GM19438 (cell line): Measurements from ENCODE around the gene CLDN7.

Source experiments
- ATAC-seq: cut with Tn5 transposase; IDR thresholded peaks from one replicate; pipeline ENCODE4 v1.9.1; 2021; ENCODE audit warnings: low read depth; ENCODE audit not compliant: unreplicated experiment

CLDN7 gene

DNA sequence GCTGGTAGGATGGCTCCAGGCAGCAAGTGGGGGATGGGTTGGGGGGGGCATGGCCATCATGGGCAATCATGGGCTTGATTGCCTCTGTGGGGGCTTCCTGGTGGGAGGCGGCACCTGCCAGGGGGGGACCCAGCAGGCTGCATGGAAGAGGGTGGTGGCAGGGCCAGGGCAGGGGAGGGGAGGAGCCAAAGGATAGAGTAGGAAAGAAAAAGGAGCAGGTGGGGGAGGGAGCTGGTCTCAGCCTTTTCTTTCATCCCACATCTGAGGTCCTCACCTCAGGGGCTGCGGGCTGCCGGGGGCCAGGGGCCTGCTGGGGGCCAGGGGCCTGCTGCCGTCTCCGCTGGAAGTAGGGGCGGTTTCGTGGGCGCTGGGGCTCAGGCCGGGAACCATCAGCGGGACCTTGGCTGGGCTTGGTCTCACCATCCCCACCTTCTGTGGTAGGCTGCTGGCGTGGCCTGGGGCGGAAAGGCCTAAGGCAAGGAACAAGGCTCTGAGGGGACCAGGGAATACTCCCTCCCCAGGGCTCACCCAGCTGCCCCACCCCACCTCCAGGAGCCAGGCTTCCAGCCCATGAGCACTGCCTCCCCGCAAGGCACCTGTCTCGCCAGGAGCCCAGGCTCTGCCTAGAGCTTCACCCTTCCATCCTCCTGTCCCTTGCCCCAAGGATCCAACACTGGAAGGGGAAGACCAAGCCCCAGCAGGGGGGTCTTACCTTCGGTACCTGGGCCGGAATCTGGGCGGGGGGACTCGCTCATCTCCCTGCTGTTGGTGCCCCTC is 27.2 kb upstream of the CLDN7 start:
- ATAC-seq = no peak

DNA sequence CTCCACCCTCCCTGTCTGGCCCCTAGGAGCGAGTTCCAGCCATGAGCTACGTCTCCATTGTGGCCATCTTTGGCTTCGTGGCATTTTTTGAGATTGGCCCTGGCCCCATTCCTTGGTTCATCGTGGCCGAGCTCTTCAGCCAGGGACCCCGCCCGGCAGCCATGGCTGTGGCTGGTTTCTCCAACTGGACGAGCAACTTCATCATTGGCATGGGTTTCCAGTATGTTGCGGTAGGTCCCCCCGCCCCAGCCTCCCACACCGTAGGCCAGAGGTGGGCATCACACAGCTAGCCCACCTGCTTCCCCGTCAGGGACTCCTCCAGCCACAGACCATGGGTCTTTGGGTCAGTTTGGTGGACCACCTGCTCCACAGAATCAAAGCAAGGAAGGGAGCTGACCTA is 23.4 kb upstream of the CLDN7 start:
- ATAC-seq = no peak

DNA sequence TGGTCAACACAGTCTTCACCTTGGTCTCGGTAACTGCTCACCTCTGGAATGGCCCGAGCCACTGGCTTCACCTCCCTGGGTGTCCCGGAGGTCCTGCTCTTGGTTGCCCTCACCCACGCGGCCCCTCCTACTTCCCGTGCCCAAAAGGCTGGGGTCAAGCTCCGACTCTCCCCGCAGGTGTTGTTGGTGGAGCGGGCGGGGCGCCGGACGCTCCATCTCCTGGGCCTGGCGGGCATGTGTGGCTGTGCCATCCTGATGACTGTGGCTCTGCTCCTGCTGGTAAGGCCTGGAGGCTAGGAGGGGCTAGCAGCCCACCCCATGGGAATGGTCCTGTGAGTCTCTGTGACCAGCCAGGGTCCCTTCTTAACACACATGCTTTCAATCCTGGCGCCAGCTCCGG is 22.6 kb upstream of the CLDN7 start:
- ATAC-seq = no peak

DNA sequence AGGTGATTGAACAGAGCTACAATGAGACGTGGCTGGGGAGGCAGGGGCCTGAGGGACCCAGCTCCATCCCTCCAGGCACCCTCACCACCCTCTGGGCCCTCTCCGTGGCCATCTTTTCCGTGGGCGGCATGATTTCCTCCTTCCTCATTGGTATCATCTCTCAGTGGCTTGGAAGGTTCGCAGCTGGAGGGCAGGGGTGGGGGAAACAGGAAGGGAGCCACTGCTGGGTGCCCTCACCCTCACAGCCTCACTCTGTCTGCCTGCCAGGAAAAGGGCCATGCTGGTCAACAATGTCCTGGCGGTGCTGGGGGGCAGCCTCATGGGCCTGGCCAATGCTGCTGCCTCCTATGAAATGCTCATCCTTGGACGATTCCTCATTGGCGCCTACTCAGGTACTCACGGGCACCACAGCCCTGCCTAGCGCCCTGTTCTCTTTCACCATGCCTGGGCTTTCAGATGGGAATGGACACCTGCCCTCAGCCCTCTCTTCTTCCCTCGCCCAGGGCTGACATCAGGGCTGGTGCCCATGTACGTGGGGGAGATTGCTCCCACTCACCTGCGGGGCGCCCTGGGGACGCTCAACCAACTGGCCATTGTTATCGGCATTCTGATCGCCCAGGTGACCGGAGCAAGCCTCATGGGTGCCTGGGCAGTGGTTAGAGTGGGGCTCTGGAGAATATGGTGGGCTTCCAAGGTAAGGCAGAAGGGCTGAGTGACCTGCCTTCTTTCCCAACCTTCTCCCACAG is 21.4 kb upstream of the CLDN7 start:
- ATAC-seq = no peak

DNA sequence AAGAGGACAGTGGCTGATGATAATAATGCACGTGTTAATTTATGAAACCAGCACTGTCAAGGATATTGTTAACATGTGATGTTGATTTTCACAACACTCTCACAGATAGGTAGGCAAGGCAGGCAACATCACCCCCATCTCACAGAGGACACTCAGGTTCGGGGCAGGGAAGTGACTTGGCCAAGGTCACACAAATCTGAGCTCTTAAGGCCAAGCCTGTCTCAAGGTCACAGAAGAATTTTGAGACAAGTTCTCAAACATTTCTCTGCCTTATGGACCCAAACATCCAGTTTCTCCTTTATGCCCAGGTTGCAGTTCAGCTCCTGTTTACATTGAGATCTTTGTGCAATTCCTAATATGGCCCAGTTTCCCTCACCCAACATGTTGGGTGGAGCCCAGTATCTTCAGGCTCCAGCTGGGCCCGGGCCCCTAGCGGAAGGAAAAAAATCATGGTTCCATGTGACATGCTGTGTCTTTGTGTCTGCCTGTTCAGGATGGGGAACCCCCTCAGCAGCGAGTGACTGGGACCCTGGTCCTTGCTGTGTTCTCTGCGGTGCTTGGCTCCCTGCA is 20.6 kb upstream of the CLDN7 start:
- no peak for ATAC-seq

DNA sequence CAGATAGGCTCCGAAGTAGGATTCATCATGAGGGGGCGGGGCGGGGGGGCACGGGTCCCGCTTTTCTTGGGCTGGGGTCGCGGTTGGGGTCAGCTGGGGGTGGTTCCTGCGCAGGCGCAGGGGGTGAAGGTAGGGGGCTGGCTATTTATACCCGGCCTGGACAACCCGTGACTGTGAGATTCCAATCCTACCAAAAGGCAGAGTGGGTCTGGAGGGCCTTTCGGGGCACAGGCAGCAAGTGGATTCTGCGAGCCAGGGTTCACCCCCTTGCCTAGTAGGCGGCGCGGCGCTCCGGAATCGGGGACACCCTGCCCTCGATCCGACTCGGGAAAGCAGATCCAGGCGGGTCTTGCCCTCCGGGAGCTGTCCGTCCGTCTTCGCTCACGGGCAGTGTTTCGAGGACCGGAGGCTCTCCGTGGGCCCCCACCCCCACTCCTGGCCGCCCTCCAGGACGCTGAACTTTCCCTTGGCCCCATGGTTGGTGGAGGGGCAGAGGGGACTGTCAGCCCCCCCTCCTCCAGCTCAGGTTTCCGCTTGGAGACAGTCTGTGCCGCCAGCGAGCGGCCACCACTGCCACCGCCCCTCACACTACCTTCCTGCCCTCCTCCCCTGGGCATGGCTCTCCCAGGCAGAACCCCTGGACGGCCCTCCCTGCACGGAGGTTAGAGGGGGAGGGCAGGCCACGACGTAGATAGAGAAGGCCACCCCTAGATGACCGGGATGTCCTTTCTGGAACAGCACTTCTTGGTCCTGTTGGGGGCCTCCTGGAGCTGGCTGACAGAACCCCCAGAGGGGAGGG is 19.9 kb upstream of the CLDN7 start:
- no peak for ATAC-seq

DNA sequence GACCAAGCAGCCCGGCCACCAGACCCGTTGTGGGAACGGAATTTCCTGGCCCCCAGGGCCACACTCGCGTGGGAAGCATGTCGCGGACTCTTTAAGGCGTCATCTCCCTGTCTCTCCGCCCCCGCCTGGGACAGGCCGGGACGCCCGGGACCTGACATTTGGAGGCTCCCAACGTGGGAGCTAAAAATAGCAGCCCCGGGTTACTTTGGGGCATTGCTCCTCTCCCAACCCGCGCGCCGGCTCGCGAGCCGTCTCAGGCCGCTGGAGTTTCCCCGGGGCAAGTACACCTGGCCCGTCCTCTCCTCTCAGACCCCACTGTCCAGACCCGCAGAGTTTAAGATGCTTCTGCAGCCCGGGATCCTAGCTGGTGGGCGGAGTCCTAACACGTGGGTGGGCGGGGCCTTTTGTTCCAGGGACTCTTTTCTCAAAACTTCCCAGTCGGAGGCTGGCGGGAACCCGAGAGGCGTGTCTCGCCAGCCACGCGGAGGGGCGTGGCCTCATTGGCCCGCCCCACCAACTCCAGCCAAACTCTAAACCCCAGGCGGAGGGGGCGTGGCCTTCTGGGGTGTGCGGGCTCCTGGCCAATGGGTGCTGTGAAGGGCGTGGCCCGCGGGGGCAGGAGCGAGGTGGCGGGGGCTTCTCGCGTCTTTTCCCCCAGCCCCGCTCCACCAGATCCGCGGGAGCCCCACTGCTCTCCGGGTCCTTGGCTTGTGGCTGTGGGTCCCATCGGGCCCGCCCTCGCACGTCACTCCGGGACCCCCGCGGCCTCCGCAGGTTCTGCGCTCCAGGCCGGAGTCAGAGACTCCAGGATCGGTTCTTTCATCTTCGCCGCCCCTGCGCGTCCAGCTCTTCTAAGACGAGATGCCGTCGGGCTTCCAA is 19.0 kb upstream of the CLDN7 start, which contains the start of gene SLC2A4:
SLC2A4 (plus strand) TSS at position 645 of the 879 bp plus-strand sequence; CDS start at position 862, 217 bp downstream.
- no peak for ATAC-seq

DNA sequence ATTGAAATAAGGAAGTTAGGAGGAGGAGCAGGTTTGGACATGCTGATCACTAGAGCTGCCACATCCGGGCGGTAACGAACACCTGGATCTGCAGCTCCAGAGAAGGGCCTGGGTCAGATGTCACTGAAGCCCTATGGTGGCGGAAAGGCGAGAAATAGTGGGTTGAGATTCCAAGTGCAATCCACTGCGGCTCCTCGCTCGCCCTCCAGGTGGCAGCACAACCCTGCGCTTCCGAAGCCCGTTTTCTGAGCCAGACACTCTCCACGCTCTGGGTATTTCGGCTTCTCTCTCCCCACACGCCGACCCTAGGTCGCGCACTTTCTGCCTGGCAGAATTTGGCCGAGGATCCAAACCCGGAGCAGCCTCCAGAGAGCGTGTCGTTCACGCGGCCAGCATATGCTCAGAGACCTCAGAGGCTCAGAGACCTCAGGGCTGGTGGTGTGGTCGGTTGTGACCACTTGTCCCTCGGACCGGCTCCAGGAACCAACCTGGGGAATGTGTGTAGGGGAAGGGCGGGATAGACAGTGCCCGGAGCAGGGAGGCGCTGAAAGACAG is 18.3 kb upstream of the CLDN7 start:
- ATAC-seq = no peak

DNA sequence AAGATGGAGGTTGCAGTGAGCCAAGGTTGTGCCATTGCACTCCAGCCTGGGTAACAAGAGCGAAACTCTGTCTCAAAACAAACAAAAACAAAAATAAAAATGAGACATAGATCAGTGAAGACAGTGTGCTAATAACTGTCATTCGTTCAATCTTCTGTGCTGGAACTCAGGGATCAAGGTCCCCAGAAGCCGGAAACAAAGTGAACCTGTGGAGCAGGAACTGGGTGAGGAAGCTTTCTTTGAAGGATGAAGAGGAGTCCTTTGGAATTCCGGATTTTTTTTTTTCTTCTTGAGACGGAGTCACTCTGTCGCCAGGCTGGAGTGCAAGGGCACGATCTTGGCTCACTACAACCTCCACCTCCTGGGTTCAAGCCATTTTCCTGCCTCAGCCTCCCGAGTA is 17.2 kb upstream of the CLDN7 start:
- ATAC-seq = no peak

DNA sequence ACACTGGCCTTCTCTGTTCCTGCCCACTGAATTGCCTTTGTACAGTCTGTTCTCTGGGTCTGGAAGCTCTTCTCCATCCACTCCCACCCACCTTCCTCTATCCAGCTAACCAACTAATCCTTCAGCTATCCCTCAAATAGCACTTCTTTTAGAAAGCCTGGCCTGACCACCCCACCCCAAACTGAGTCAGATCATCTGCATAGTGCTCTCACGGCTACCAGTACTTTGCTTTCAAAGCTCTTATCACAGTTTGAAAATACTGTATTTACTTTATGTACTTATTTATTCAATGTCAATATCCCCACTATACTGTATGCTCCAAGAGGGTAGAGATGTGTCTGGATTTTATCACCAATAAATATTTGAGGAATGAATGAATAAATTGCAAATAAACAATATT is 4.5 kb upstream of the CLDN7 start:
- ATAC-seq = no peak

DNA sequence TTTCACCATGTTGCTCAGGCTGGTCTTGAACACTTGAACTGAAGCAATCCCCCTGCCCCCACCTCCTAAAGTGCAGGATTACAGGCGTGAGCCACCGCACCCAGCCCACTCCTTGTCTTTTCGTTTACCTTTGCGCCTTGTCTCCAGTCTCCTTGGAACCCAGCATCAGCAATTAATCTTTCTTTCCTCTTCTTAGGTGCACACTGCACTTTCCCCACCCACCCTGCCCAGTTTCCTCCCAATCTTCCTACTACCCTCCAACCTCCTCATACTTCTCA is 1.5 kb upstream of the CLDN7 start:
- ATAC-seq = no peak

DNA sequence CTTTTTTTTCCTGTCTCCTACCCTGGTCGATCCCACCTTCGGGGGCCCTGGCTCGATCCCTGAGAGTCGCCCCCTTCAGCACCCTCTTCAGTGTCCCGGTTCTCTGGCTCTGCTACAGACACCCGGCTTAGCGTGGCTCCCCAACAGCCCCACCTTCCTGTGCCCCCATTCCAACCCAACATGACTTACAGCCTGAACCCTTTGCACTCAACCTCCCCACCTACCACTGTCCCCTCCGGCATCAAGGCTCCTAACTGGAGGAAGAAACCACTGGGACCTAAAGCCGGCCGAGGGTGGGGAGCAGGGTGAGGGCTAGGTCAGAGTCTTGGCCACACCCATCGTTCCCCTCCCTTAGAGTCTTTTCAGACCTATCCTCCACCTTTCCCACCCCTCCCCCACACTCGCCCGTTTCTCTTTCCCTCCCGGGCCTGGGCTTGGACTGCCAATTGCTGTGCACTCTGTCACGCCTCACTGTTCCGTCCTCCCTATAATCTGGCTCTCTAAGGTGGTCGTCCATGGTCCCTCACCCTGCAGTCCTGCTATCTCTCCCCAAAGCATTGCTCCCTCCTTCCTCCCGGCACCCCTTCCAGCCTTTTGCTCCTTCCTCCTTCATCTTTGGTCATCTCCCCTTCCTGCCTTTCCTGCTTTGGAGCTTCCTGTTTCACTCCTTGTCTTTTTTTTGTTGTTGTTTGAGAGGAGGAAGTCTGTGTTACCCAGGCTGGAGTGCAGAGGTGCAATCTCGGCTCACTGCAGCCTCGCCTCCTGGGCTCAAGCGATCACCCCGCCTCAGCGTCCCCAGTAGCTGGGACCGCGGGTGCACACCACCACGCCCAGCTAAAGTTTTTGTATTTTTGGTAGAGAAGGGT is 890 bp upstream of the CLDN7 start:
- ATAC-seq = no peak

DNA sequence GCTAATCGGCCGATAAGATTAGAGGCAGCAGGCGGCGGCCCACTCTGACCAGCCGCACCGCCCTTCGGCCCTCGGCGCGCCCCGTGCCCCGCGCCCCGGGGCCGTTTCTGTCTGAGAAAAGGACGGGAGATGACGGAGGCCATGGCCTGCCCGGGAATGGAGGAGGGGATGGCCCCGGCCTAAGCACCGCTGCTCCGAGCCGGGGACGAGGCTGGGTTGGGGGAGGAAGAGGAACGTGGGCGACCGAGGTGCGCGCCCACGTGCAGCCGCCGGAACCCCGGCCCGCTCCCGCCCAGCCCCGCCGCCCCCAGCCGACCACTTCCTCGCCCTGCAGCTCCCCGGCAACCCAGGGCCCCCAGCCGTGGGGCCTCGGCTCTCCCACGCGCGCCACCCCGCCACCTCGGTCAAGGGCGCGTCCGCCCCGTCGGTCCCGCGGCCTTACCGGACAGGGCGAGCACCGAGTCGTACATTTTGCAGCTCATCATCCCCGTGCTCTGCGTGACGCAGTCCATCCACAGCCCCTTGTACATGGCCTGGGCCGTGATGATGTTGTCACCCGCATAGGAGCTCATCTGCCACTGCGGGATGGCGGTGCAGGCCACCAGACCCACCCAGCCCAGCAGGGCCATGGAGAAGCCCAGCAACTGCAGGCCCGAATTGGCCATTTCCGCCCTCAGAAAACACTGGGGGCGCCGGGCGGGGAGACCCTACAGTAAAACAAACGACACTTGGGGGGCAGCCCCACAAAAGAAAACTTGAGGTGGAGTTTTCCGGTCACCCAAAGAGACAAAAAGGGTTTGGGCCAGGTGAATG is 693 bp downstream of the CLDN7 start:
- no peak for ATAC-seq

DNA sequence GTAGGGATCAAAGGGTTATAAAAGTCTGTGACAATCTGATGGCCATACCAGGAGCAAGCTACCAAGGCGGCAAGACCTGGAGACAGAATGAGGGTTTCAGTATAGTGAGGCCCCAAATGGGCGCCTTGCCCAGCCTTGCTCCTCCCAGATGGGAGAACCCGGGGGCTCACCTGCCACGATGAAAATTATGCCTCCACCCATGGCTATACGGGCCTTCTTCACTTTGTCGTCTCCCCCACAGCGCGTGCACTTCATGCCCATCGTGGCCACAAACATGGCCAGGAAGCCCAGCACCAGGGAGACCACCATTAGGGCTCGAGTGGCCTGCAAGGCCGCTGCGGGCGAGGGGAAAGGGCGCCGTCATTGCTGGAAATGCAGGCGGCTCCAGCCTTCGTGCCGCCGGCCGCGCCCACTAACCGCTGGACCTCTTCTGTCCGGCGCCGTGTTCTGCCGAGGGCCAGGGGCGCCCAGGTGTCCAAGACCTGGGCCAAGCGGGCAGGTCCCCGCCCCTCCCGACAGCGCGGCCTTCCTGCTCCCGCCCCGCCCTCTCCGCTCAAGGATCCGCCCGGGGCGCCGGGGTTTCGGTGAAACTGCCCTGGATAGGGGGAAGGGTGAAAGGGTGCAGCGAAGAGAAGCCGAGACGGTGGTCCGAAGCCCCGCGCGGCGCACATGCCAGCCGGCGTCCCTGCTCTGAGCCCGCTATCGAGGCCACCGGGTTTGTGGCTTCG is 1.5 kb downstream of the CLDN7 start:
- no peak for ATAC-seq

DNA sequence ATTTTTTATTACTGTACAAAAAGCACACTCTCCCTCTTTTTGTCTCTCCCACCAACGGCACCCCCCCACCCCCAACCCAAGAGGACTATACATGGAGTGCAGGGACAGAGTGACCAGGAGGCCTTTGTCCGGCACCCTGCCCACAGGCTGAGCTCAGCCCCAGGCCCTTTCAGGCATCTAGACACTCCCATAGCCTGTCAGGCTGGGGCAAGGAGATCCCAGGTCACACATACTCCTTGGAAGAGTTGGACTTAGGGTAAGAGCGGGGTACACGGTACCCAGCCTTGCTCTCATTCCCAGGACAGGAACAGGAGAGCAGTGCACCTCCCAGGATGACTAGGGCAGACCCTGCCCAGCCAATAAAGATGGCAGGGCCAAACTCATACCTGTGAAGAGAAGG is 2.1 kb downstream of the CLDN7 start:
- ATAC-seq = no peak

DNA sequence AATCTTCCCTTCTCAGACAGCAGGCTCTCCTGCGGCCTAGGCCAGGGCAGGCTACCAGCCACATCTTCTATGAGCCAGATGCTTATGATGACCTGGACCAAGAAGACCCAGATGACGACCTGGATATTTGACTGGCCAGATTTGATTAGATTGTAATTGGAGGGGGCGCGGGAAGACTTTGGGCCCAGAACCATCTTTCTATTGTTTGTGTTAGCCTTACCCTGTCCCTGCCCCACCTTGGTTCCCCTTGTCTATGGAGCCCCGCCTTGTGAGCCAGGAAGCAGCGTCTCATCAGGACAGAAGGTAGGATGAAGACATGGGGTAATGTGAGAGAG is 2.8 kb downstream of the CLDN7 start:
- no peak for ATAC-seq

DNA sequence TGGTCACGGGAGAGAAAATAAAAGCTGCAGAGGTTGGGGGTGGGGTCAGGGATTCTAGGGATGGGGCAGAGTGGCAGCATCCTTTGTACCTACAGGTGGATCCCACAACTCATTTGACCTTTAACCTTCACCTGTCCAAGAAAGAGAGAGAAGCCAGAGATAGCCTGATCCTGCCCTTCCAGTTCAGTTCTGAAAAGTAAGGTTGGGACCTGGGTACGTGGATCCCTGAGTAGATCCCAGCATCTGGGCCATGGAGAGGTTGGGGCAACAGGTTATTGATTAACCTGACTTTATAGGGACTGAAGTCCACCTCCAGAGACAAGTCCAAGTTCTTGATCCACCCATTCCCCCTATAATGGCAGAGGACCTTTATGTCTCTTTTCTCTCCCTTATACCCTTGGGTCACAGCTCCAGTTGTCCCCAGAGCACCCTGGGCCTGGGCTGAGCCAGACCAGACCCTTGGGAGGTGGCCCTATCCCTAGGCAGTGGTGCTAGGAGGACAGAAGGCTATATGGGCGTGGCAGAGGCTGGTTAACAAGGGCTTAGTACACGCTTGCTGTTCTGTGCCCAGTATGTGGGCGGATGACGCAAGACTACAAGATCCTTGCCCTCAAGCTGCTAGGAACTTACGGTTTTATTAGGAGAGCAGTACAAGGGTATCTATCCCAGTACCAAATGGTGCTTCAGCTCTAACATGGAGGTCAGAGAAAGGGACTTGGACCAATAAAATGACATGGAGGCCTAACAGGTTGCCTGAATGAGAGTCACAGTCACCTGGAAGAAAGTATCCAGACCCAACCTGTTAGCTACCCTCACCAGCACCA is 3.3 kb downstream of the CLDN7 start:
- ATAC-seq = no peak
